NCI-H82 (cell line): Measurements from ENCODE around the gene PLEKHA5.
"Not testable (repeated sequence)": the region's sequence is repeated elsewhere in the genome, so short reads cannot be mapped to it uniquely, and the experiment has no call there.

Experiments used
- DNase-seq: peaks from one replicate; lab custom pipeline; 2025; lab: John Stamatoyannopoulos, UW

The PLEKHA5 gene

DNA sequence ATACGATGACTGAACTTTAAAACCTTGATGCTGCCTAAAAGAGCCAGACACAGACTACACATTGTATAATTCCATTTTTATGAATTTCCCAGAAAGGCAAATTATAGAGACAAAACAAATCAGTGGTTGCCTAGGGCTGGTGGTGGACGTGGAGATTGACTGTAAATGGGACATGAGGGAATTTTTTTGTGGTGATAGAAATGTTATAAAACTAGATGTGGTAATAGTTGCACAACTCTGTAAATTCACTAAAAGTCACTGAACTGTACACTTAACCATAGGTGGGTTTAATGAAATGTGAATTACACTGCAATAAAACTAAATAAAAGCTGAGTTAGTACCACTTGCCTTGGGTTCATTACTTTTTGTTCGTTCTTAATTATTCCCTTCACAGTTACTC is 72.1 kb downstream of the PLEKHA5 start:
- DNase-seq, result no peak

DNA sequence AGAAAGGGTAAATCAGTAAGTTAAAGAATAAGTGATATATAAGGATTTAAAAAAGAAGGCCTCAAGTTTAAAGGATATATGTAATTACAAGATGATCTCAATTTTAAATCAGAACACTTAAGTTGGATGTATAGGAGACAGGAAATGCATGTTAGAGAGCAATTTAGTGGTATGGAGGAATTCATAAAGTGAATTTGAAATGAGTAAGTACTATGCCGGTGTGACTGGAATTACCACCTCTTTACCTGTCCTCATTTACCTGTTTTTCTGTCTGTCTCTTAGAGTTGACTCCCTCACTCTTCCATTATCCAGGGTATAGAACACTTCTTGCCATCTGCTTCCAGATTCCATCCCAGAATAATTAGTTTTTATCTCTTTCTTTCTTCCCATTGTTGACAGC is 73.5 kb downstream of the PLEKHA5 start:
- DNase-seq, result no peak

DNA sequence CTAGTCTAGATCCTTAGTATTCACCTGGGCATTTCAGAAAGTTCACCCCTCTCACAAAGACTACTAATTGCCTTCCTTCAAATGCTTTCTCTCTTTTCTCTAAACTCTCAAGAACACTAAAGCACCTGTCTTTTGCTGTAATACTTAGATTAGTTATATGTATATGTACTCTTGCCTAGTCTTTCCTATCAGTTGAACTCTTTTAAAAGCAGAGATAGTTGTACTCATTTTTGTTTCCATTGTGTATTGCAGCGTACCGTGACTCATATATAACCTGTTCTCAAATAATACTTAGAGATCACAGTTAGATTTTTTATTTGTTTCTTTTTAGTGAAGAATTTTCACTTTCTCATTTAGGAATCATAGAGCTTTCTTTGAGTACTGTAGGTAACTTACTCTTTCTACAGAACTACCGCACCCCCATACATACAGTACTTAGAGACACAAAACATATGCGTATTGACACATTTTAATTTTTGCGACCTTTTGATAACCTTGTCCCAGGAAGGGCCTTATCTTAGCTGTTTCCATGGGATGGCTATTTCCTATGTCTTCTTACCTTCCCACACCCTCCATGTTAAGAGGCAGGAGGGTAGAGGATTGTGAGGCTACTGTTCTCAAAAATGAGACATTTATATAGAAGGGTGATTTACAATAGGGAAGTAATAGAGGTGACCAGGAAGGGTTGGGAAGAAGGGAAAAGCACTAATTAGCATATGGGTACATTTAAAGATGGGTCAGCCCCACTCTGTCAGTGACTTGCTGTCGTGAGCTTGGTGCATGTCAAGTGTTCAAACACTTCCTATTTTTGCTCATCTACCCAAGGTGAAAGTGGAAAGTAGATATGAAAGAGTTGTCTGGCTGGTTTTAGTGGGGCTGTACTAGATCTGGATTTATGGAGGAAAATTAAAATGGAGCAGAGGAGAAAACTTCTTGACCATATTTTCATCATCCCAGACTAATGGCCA is 74.3 kb downstream of the PLEKHA5 start:
- DNase-seq, result no peak

DNA sequence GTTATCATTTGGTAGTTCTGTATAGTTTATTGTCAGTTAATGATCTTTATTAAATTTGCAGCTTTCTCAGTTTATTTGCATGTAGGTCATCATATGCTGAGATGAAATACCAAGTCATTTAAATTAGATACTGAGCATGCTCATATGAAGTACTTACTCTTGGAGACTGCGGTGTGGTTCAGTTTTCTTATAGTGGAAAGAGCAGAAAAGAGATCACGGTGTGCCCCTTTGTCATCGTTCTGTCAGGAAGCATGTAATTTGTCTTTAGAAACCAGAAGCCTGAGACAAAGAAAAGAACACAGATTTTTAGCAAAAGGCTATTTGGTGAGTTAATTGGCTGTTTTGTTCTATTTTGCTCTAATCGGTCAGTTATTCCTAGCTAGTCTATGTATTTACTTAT is 75.6 kb downstream of the PLEKHA5 start:
- DNase-seq, result no peak

DNA sequence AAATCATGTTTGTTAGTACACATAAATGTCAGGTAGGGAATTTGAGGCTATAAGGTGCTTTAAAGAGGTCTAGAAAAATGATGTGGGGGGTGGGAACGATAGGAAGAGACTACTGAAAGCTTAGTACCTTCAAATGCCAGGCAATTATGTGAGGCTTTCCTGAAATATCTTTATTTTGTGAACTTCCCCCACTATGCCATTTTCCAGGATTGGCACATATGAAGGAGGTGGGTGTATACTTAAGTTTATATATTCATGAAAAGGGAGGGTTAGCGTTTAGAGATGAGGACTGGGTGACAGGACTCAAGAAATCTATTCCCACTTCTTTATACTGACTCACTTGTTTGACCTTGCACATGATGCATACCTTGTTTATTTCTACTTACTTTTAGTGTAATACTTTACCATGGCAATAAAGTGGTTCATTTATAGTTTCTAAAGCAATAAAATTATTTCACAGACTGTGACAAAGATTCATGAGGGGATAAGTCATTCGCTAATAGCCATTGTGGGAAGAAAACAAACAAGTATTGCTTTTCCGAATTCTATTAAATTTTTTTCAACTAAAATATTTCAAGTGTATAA is 77.1 kb downstream of the PLEKHA5 start:
- no peak for DNase-seq

DNA sequence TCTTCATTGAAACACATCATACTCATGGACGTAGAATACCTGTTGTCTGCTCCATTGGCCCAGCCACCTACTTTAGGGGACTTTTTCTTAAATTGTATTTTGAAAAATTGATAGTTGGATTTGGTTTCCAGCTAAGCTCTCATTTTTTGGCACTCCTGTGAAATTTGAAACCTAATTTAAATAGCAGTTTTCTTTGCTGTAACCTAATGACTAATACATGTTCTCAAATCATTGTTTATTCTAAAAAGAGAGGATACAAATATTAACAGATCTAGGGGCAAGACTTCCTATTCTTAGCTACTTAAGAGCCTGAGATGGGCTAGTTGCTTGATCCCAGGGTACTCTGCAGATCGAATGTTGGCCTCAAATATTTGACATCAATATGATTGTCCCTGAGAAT is 78.9 kb downstream of the PLEKHA5 start:
- no peak for DNase-seq

DNA sequence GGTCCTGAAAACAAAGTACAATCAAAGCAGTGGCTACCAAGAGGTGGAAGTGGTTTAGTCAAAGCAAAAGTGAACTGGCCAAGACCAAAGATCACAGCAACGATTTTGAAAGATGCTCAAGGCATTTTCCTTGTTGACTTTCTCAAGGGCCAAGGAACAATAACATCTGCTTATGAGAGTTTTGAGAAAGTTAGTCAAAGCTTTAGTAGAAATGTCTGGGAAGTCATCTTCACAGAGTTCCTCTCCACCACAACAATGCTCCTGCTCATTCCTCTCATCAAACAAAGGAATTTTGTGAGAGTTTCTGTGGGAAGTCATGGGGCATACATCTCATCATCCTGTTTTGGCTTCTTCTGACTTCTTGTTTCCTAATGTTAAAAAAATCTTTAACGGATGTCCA is 80.1 kb downstream of the PLEKHA5 start:
- DNase-seq, result no peak

DNA sequence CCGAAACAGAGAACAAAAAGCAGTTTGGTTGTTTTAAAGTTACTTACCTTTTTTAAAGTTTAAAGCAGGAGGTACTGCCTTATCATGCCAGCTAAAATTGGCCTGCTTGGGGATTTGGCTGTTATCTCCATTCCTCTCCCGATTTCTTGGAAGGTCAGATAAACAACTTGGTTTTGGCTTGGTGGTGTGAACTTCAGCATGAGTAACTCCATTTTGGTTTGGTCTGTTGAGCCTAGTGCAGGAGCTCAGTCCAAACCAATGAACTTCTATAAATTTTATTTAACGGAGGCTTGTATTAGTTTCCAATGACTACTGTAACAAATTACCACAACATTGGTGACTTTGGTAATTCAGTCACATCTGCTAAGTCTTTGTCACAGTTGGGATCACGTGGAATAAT is 82.3 kb downstream of the PLEKHA5 start:
- DNase-seq, result no peak

DNA sequence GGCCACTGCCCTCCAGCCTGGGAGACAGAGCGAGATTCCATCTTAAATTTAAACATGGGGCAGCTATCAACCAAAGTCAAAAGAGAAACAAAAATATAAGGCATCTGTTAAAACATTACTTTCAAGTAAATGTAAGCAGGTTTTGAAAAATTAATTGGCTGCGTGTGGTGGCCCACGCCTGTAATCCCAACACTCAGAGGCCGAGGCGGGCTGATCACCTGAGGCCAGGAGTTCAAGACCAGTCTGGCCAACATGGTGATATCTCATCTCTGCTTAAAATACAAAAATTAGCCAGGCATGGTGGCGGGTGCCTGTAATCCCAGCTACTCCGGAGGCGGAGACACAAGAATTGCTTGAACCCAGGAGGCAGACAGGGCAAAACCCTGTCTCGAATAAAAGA is 82.7 kb downstream of the PLEKHA5 start:
- DNase-seq, result no peak

DNA sequence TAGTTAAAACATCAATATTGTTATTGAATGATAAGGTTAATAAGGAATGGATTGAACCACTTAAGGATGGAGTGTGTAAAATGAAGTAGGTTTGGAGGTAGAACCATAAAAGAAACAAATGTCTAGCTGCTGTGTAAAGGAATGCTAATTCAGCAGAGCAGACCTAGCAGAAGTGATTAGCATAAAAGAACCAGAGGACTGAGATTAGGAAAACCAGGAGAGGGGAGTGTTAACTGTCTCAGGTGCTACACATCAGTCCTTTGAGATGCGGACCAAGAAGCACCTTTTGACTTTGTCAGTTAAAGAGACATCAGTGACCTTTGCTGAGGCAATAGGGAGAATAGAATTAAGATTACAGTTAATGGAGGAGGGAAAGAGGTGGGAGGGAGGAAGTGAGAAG is 84.5 kb downstream of the PLEKHA5 start:
- DNase-seq, result no peak

DNA sequence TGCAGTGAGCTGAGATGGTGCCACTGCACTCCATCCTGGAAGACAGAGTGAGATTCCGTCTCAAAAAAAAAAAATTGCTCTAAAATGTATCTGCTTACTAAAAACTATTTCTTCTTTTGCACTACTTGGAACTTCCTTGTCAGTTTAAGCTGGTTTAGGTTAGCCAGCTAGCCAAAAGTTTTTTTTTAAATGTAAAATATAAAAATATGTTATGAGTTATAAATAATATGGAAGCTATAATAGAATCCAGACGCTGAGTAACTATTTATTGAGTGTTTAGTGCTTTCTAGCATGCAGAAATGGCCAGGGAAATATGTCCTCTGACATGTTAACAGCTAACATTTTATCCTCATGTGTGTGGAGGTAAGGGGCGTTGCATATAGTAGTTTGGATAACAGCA is 85.6 kb downstream of the PLEKHA5 start:
- DNase-seq, result no peak

DNA sequence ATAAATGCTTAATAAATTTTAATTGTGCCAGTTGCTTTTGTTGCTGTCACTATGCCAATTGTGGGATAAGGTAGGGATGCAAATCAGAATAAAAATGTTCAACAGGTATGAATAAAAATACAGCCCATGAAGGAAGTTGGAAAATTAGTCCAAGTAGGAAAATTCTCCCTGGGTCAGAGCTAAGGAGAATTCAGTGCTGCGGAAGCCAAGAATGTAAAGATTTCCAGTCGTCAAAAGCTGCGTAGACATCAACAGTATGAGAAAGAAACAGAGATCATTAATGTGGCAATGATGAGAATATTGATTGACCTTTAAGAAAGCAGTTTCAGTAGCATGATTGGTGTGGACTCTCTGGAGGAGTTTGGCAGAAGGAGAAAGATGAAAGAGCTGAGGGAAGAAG is 87.9 kb downstream of the PLEKHA5 start:
- no peak for DNase-seq

DNA sequence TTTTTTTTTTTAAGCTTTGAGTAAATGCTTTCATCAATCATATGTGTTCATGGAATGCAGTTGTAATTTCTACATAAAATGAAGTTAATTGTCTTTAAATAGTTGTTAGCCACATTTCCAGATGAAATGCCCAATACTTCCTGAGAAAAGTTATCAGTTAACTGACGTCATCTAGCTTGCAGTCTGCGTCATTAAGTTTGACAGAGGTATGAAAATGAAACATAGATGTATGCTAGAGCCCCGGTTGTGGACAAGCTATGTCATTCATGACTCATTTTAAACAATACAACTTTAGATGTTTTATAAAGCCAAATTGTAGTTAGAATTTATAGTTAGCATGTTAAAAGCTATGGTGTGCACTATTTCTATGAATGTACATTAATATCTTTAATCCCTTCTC is 90.7 kb downstream of the PLEKHA5 start:
- DNase-seq, result no peak

DNA sequence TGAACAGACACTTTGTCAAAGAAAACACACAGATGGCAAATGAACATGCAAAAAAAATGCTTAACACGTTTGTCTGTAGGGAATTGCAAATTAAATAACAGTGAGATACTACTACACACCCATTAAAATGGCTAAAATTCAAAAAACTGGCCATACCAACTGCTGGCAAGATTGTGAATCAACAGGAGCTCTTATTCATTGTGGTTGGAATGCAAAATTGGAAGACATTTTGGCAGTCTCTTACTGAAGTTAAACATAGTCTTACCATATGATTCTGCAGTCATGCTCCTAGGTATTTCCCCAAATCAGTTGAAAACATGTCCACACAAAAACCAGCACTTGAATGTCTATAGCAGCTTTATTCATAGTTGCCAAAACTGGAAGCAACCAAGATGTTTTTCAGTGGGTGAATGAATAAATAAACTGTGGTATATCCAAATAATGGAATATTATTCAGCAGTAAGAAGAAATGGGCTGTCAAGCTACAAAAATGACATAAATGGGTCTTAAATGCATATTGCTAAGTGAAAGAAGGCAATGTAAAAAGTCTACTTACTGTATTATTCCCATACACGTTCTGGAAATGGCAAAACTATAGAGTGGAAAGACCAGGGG is 91.4 kb downstream of the PLEKHA5 start:
- DNase-seq, result no peak

DNA sequence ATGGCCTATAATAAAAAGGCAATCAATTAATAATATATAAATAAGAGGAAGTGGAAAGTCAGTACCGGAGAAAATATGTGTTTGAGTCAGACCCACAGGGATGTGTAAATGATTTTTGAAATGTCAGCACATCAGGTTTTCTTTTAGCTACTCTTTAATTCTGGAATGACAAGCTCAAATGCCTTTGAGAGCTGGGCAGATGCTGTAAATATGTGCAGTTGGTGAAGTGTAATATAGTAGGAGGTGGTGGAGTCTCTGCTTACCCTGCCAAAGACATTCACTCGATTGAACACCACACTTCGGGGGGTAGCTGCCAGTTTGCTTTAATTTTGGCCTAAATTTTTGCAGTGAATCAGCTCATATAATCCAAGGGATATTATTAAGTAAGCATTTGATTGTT is 93.0 kb downstream of the PLEKHA5 start:
- DNase-seq, result no peak

DNA sequence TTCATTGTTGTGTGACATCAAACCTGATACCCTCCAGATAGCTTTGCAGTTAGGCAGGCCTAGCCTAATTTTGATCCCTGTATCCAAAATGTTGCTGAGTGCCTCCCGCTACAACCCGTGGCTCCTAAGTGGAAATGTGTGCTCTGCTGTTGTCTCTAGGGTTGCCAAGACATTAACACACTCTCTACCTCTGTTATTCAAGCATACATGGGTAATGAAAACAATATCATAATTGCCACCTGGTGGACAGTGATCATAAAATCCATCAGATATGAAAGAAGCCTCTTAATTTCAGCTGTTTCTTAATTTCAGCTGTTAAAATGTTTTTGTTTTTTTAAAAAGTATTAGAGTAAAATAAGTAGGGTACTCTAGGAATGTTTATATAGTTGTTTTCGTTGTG is 93.5 kb downstream of the PLEKHA5 start:
- peak; percentile 25 for DNase-seq

DNA sequence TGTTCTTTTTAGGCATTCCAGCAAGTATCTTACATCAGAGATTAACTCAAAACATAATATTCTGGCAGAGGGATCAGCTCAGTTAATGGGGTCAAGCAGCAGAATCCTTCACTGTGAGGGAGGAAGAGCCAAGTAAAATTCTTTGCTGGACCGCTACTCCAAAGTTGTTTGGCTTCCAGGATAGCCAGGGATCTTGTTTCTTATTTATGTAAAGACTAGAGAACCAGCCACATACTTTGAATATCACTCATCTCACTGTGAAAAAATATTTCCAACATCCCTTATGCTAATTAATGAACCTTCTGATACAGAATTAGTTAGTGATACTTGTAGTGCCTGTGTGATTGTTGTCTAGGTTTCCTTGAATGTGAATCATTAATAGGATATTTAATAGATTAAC is 94.2 kb downstream of the PLEKHA5 start:
- DNase-seq, result no peak

DNA sequence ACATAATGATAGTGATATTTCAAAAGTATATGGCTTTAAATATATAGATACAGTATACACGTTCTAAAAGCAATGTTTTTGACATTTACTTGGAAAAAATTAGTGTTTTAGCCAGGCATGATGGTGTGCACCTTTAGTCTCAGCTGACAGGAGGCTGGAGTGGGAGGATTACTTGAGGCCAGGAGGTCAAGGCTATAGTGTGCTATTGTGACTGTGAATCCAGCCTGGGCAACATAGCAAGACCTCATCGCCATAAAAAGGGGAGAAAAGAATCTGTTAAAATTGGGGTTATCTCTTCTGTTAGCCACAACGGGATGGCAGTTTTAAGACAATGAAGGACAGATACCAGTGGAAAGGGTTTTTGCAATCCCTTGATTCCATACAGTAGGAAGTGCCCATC is 95.2 kb downstream of the PLEKHA5 start:
- DNase-seq, result no peak

DNA sequence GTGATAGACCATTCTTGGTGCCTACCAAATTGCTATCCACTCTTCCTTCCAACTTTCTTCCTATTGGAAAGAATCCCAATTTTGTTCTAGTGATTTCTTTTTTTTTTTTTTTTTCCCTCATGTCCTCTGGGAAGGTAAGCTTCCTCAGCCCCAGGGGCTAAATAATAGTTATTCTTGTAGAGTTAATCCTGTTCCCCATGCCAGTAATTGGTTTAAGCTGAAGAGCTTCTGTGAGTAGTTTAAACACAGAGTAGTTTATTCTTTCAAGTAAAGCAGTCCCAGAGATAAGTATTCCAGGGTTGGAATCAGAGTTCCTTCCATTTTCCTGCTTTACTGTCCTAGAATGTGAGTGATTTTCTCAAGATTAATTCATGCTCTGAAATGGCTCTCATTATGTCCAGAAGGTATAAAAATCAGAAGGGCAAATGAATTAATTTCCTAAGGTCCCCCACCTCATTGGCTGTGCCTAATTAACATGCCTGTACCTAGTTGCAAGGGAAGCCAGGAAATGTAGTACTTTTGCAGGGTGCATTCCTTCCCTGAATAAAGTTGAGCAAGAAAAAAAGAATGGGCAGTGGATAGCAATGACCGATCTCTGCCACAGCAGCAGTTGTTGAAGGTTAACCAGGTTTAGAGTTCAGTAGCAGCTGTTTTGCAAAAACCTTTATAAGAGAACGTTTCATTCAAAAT is 97.8 kb downstream of the PLEKHA5 start:
- DNase-seq, result peak; percentile 97

DNA sequence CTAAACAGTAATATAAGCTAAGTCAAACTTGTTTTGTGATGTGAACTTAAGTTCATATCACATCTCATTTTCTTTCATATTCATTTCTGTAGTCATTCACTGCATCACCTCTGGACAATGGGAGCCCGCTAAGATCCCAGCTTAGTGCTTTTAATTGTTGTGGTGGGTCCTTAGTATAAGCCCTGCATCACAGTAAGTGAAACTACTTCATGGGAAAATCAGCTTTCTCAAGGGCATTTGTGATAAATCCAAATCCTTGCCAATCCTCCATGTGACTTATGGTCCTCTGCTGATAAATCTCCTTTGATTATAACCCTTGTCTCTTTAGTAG is 98.3 kb downstream of the PLEKHA5 start:
- peak; percentile 98 for DNase-seq

DNA sequence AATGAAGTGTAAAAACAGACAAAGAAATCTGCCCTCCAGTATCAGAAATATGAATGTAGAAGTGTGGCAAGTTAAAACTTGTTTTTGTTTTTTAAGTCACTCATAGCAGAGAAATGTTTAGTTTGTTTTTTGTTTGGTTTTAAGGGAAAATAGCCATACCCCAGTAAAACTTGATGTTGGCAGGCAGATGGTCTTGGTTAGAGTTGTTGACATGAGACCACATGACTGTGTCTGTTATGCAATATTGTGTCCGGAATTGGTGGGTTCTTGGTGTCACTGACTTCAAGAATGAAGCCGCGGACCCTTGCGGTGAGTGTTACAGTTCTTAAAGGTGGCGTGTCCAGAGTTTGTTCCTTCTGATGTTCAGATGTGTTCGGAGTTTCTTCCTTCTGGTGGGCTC is 99.5 kb downstream of the PLEKHA5 start:
- DNase-seq, result not testable (repeated sequence)

DNA sequence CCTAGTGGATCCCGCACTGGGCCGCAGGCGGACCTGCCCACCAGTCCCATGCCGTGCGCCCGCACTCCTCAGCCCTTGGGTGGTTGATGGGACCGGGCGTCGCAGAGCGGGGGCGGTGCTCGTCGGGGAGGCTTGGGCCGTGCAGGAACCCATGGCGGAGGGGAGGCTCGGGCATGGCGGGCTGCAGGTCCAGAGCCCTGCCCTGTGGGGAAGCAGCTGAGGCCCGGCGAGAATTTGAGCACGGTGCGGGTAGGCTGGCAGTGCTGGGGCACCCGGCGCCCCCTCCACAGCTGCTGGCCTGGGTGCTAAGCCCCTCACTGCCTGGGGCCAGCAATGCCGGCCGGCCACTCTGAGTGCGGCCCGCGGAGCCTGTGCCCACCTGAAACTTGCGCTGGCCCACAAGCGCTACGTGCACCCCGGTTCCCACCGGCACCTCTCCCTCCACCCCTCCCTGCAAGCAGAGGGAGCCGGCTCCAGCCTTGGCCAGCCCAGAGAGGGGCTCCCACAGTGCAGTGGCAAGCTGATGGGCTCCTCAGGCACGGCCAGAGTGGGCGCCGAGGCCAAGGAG is 100.8 kb downstream of the PLEKHA5 start:
- DNase-seq, result no peak
